ENCODE results near the gene ANKRD11.

DNA sequence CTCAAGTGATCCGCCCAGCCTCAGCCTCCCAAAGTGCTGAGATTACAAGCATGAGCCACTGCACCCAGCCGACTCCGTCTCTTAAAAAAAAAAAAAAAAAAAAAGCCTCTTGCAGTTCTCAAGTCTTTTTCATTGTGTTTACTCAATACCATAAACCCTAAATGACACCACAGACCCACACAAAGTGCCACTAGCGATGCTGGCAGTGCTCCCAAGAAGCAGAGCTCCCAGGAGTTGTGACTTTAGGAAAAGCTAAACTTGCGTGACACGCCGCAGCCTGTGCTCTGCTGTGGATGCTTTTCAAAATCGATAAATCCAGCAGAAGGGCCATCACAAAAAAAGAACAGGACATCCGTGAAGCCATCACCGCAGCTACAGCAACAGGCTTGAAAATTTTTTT, 114.7 kb downstream of the ANKRD11 start:
- TF ChIP-seq POLR2A (IDR thresholded peaks at IDR 0.05; ENCODE audit: borderline replicate concordance, extremely low read depth, insufficient read depth, insufficient read length) (no peak), POLR2AphosphoS5 (IDR thresholded peaks at IDR 0.05; ENCODE audit: low read depth, low read length) (no peak), EZH2 (IDR thresholded peaks at IDR 0.05) (no peak), YY1 (IDR thresholded peaks at IDR 0.05; ENCODE audit: extremely low read depth, insufficient replicate concordance, low read depth, low read length) (no peak)
- TF ChIP-seq, protein P1, sequence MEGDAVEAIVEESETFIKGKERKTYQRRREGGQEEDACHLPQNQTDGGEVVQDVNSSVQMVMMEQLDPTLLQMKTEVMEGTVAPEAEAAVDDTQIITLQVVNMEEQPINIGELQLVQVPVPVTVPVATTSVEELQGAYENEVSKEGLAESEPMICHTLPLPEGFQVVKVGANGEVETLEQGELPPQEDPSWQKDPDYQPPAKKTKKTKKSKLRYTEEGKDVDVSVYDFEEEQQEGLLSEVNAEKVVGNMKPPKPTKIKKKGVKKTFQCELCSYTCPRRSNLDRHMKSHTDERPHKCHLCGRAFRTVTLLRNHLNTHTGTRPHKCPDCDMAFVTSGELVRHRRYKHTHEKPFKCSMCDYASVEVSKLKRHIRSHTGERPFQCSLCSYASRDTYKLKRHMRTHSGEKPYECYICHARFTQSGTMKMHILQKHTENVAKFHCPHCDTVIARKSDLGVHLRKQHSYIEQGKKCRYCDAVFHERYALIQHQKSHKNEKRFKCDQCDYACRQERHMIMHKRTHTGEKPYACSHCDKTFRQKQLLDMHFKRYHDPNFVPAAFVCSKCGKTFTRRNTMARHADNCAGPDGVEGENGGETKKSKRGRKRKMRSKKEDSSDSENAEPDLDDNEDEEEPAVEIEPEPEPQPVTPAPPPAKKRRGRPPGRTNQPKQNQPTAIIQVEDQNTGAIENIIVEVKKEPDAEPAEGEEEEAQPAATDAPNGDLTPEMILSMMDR (IDR thresholded peaks at IDR 0.05 in 2 of 3, conservative IDR thresholded peaks at IDR 0.05 in 1 of 3; ENCODE audit: borderline replicate concordance in 1 of 3, insufficient read depth in 1 of 3, low read depth in 2 of 3, low read length in 2 of 3) = no peak
- TF ChIP-seq, protein P2, sequence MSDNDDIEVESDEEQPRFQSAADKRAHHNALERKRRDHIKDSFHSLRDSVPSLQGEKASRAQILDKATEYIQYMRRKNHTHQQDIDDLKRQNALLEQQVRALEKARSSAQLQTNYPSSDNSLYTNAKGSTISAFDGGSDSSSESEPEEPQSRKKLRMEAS (IDR thresholded peaks at IDR 0.05) = no peak

Data from HCT116 (cell line).